HG02678 (cell line): ENCODE measurements around the gene OR10P1.

ENCODE experiments used
- ATAC-seq: cut with Tn5 transposase; IDR thresholded peaks from one replicate; pipeline ENCODE4 v1.9.1; 2021; ENCODE audit warnings: mild to moderate bottlenecking, moderate library complexity; ENCODE audit not compliant: unreplicated experiment

Gene OR10P1

DNA sequence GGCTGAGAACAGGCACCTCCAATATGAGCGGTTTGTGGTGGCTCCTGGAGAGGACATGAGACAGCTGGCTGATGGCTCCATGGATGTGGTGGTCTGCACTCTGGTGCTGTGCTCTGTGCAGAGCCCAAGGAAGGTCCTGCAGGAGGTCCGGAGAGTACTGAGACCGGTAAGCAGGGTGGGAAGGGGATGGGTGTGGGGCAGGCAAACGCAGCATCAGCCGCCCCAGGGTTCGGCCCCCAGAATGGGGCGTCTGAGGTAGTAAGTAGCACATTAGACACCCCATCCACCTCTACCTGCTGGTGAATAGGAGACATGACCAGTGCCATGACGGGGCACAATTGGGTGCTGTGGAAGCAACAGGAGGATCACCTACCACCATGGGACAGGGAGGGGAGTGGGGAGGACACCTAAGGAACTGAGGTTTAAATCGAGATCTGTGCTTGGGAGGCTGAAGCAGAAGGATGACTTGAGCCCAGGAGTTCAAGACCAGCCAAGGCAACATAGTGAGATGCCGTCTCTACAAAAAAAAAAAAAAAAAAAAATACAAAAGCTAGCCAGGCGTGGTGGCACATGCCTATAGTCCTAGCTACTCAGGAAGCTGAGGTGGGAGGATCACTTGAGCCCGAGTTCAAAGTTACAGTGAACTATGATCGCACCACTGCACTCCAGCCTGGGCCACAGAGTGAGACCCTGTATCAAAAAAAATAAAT is 45.5 kb downstream of the OR10P1 start:
- ATAC-seq: no peak

DNA sequence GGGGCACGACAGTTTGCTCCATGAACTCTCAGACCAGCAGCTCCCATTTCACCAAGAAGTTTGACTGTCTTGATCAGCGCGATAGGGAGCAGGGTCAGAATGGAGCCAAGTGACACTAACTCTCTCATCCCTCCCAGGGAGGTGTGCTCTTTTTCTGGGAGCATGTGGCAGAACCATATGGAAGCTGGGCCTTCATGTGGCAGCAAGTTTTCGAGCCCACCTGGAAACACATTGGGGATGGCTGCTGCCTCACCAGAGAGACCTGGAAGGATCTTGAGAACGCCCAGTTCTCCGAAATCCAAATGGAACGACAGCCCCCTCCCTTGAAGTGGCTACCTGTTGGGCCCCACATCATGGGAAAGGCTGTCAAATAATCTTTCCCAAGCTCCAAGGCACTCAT is 47.0 kb downstream of the OR10P1 start:
- no peak for ATAC-seq

DNA sequence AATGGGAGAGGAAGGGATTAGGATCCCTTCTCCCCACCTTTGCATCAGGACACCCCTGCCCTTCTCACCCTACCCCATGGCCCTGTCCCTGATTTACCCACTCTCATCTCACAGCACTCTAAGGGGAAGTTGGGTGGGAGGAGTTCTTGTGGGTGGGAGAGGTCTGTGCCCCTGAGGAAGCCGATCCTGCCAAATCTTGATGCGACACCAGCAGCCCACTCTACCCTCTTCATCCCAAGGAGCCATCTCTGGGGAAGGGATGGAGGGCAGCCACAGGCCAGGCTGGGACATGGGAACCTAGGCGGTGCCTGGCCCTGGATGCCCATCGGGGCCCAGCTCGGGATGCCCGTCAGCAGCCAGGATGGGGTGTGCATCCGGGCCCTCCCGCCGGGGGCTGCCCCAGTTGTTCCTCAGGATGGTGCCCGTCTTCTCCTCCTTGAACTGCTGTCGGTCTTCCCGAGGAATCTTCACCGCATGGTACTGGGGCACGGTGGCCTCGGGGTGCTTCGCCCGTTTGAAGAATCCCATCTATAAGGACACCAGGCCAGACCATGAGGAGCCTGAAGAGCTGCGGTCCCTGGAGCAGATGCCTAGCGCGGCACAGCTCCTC is 48.2 kb downstream of the OR10P1 start:
- no peak for ATAC-seq

DNA sequence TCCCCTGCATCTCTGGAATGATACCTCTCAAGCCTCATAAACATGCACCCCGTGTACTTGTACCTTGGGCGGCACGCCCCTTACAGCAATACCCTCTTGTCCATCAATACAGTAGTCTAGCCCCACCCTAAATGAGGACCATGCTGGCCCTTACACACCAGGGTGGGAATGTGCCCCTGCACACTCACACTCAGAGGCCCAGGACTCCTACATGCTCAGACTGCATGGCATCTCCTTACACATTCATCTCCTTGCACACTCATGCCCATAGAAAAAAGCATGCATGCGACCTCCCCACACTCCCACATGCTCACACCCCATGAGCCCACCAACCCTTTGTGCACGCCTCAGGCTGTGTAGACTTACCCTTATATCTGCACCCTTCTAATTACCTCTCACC is 49.0 kb downstream of the OR10P1 start:
- no peak for ATAC-seq

DNA sequence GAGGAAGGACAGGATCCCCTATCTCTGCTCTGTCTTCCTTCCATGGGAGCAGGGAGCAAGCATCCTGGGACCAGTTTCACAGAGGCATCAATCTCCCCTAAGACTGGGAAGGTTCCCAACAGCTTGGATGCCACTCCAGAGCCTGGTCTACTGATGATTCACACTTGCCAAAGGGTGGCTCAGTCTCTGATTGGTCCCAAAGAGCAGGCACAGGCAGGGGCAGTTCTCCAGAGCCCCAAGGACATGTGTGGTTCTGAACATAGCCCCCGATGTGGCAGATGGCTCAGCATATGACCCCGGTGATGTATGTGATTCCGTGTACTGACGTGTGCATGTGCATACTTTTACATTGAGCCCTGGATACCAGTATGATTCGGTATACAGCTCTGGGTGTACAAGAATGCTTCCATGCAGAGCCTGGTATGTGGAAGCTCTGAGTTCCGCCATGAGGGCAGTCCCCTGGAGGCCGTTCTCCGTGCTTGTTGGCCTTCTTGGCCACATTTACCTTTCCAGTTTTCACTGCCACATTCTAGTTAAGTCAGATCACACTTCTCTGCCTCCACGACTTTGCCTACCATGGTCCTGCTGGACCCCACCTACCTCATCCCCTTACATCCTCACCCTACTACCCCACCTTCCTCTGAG is 49.8 kb downstream of the OR10P1 start:
- no peak for ATAC-seq
